Activated CD8-positive, alpha-beta memory T cell treated with anti-CD3 and anti-CD28 coated beads for 24 hours (primary cell): ENCODE measurements around the gene KCNQ2.

ENCODE experiments used
- DNase-seq: peaks from one replicate; pipeline ENCODE4 v3.0.0-alpha.2; 2020

KCNQ2 gene

GRCh38 chr20:63400486-63401210 is 71.8 kb downstream of the KCNQ2 start:
- DNase-seq, result no peak

GRCh38 chr20:63399596-63400375 is 72.7 kb downstream of the KCNQ2 start:
- DNase-seq, result no peak

GRCh38 chr20:63398744-63399514 is 73.5 kb downstream of the KCNQ2 start:
- DNase-seq, result no peak

GRCh38 chr20:63397946-63398450 is 74.5 kb downstream of the KCNQ2 start:
- DNase-seq, result no peak

GRCh38 chr20:63397155-63397843 is 75.2 kb downstream of the KCNQ2 start:
- DNase-seq, result no peak

- no peak for DNase-seq
These were observed 76.2 kb downstream of the KCNQ2 start for GRCh38 chr20:63396300-63396699.

GRCh38 chr20:63395723-63396122 is 76.7 kb downstream of the KCNQ2 start:
- no peak for DNase-seq

- no peak for DNase-seq
These were observed 77.5 kb downstream of the KCNQ2 start for GRCh38 chr20:63394920-63395455.

- no peak for DNase-seq
These were observed 78.2 kb downstream of the KCNQ2 start for GRCh38 chr20:63394069-63394919.

- DNase-seq, result no peak
These were observed 78.9 kb downstream of the KCNQ2 start for GRCh38 chr20:63393566-63393965.

GRCh38 chr20:63392465-63393365 is 79.7 kb downstream of the KCNQ2 start:
- no peak for DNase-seq

- DNase-seq, result no peak
These were observed 84.5 kb downstream of the KCNQ2 start for GRCh38 chr20:63387917-63388316.

- DNase-seq, result no peak
These were observed 85.1 kb downstream of the KCNQ2 start for GRCh38 chr20:63387393-63387792.

GRCh38 chr20:63386491-63386890 is 86.0 kb downstream of the KCNQ2 start:
- no peak for DNase-seq

GRCh38 chr20:63385819-63386218 is 86.6 kb downstream of the KCNQ2 start:
- no peak for DNase-seq

GRCh38 chr20:63384336-63384735 is 88.1 kb downstream of the KCNQ2 start:
- DNase-seq, result no peak

GRCh38 chr20:63383556-63383955 is 88.9 kb downstream of the KCNQ2 start:
- no peak for DNase-seq

- no peak for DNase-seq
These were observed 89.7 kb downstream of the KCNQ2 start for GRCh38 chr20:63382551-63383300.

- DNase-seq, result peak; percentile 78
These were observed 90.5 kb downstream of the KCNQ2 start for GRCh38 chr20:63381781-63382431.
